DND-41 (cell line): ENCODE measurements around the gene RPA1.
"Not testable (repeated sequence)": the region's sequence is repeated elsewhere in the genome, so short reads cannot be mapped to it uniquely, and the experiment has no call there.

Experiments used
- ATAC-seq: fragments of 200-7000 bp; cut with Tn5 transposase; 3 replicates; pipeline ENCODE4 v1.9.1; 2021; ENCODE audit warnings: low read depth; ENCODE audit not compliant: insufficient read depth
- DNase-seq: peaks from one replicate; pipeline ENCODE4 v3.0.0-alpha.2; 2020
- H2AFZ ChIP-seq: 2 replicates; pipeline ENCODE4 v1.6.0; 2012; ENCODE audit warnings: low read depth, low read length
- H3K27ac ChIP-seq: 2 replicates; pipeline ENCODE4 v1.5.1; 2012; ENCODE audit warnings: low read length, inconsistent platforms
- H3K27me3 ChIP-seq: fragments of 200-600 bp; sonication (generic); 2 replicates; pipeline ENCODE4 v1.6.0; 2012; ENCODE audit warnings: low read length, mild to moderate bottlenecking, inconsistent platforms; ENCODE audit not compliant: insufficient read depth, poor library complexity
- H3K36me3 ChIP-seq: 2 replicates; pipeline ENCODE4 v1.5.1; 2012; ENCODE audit warnings: low read length, inconsistent platforms; ENCODE audit not compliant: insufficient read depth
- H3K4me1 ChIP-seq: 2 replicates; pipeline ENCODE4 v1.5.1; 2012; ENCODE audit warnings: mild to moderate bottlenecking, low read length; ENCODE audit not compliant: insufficient read depth
- H3K4me2 ChIP-seq: 2 replicates; pipeline ENCODE4 v1.6.0; 2012; ENCODE audit warnings: mild to moderate bottlenecking, moderate library complexity, low read length, inconsistent platforms; ENCODE audit not compliant: insufficient read depth
- H3K4me3 ChIP-seq, 2 experiments: fragments of 200-600 bp in 1 of 2; shearing (Covaris generic) in 1 of 2; 2 replicates each; pipeline ENCODE4 v1.5.1; 2012 to 2016; ENCODE audit warnings: inconsistent platforms in 2 of 2, low read length in 2 of 2, mild to moderate bottlenecking in 2 of 2, low read depth in 1 of 2, moderate library complexity in 1 of 2
- H3K79me2 ChIP-seq: 2 replicates; pipeline ENCODE4 v1.6.0; 2012; ENCODE audit warnings: low read length, inconsistent platforms; ENCODE audit not compliant: insufficient read depth
- H3K9ac ChIP-seq: 2 replicates; pipeline ENCODE4 v1.6.0; 2012; ENCODE audit warnings: low read depth, mild to moderate bottlenecking, inconsistent platforms, low read length, moderate library complexity
- H3K9me3 ChIP-seq: 2 replicates; pipeline ENCODE4 v1.5.1; 2012; ENCODE audit warnings: low read length, moderate library complexity, mild to moderate bottlenecking, inconsistent platforms; ENCODE audit not compliant: insufficient read depth, severe bottlenecking
- H4K20me1 ChIP-seq: 2 replicates; pipeline ENCODE4 v1.6.0; 2012; ENCODE audit warnings: low read length; ENCODE audit not compliant: insufficient read depth
- CTCF ChIP-seq: IDR thresholded peaks from 2 replicates; pipeline ENCODE4 v1.5.1; 2012; ENCODE audit warnings: borderline replicate concordance, low read length, moderate library complexity, mild to moderate bottlenecking; ENCODE audit not compliant: poor library complexity, severe bottlenecking; ENCODE audit errors: extremely low read depth
- EZH2 ChIP-seq: IDR thresholded peaks from 3 replicates; pipeline ENCODE4 v1.6.1; 2012; ENCODE audit warnings: borderline replicate concordance, low read depth, mild to moderate bottlenecking, moderate library complexity, low read length, inconsistent platforms; ENCODE audit not compliant: severe bottlenecking

Gene RPA1

DNA sequence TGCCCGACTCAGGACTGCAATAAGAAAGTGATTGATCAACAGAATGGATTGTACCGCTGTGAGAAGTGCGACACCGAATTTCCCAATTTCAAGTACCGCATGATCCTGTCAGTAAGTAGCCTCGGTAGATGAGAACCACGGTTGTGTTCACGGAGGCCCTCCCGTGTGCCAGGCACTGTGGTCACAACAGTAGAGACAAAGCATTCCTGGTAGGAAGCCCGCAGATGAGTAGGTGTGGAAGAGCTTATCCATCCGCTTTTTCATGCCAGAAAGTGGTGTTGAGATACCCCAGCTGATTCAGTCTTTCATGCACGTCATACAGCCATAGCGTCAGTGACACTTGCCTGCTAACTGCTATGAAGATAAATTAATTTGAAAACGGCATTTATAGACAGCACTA lies 58.9 kb downstream of the RPA1 start:
- Histone ChIP-seq H4K20me1 (no peaks in the 10 kb centered on the region), H3K9me3 (no peaks in the 10 kb centered on the region), H2AFZ (no peak overlapping the region), H3K4me1 (no peaks in the 10 kb centered on the region), H3K9ac (no peak overlapping the region), H3K36me3 (peaks cover 96% of the 10 kb centered on the region), H3K4me3 (no peak overlapping the region), H3K27me3 (no peaks in the 10 kb centered on the region), H3K27ac (no peak overlapping the region), H3K79me2 (no peaks in the 10 kb centered on the region), H3K4me2 (no peak overlapping the region)
- DNase-seq (no peak), ATAC-seq (no peak)
- TF ChIP-seq CTCF (no peak), EZH2 (no peak)

DNA sequence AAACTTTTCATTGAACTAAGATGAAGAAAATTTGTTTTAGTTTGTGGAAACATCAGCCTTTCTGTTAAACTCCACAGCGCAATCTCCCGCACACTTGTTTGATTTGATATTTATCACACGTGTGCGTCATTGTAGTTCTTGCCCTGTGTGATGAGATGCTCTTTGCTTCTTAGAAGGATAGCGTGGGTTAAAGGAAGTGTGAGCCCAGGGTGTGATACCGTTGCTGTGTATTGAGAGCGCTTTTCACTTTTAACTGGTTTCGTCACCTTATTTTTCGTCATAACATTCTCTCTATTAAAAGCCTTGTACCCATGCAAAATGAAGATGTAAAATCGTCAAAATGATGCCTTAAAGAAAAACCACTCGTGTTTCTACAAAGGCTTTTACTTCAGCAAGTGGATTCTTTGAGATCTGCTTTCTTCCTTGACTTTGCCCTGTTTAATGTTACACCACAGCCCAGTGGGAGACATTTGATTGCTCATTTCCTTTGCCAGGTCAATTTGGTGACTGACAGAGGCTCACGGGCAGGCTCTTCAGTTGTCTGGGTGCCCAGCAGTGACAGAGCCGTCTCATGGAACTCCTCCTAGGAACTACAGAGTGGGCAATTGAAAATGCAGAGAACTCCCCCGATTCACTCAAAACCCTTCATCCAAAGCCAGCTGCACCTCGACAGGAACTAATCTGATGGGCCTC lies 61.1 kb downstream of the RPA1 start:
- TF ChIP-seq EZH2 (no peak), CTCF (no peak)
- Histone ChIP-seq H3K79me2 (no peaks in the 10 kb centered on the region), H3K9ac (no peak overlapping the region), H3K4me3 (no peak overlapping the region), H3K27me3 (no peaks in the 10 kb centered on the region), H4K20me1 (0 out of 2 replicates have a peak, but pooled peaks cover 3% of the 10 kb centered on the region), H3K4me1 (no peaks in the 10 kb centered on the region), H3K36me3 (peaks cover 93% of the 10 kb centered on the region), H3K4me2 (no peak overlapping the region), H3K9me3 (no peaks in the 10 kb centered on the region), H3K27ac (no peak overlapping the region), H2AFZ (no peak overlapping the region)
- no peak for ATAC-seq
- no peak for DNase-seq

- Histone ChIP-seq H3K79me2 (no peaks in the 10 kb centered on the region), H3K27me3 (no peaks in the 10 kb centered on the region), H3K4me1 (no peaks in the 10 kb centered on the region), H3K4me2 (no peak overlapping the region), H3K9ac (no peak overlapping the region), H3K4me3 (no peak overlapping the region), H4K20me1 (0 out of 2 replicates have a peak, but pooled peaks cover 5% of the 10 kb centered on the region), H2AFZ (no peak overlapping the region), H3K36me3 (peaks cover 86% of the 10 kb centered on the region), H3K27ac (no peak overlapping the region), H3K9me3 (no peaks in the 10 kb centered on the region)
- TF ChIP-seq CTCF, result no peak
- no peak for TF ChIP-seq EZH2
- DNase-seq (no peak), ATAC-seq (no peak)
These were observed 65.0 kb downstream of the RPA1 start for GRCh38 chr17:1894753-1895339.

GRCh38 chr17:1895479-1895878 lies 65.7 kb downstream of the RPA1 start:
- not testable (repeated sequence) for H4K20me1 ChIP-seq, DNase-seq, H3K27me3 ChIP-seq, H3K79me2 ChIP-seq, H3K9me3 ChIP-seq, H3K9ac ChIP-seq, H3K4me2 ChIP-seq, H3K27ac ChIP-seq, ATAC-seq, H2AFZ ChIP-seq, H3K4me3 ChIP-seq, H3K4me1 ChIP-seq
- peaks cover 83% of the 10 kb centered on the region for H3K36me3 ChIP-seq
